Natural killer cell (primary cell): ENCODE data around the gene DNMT1. TPM values are rescaled to one million over a fixed set of nuclear protein-coding genes. Genes with fewer than 3 reads are reported as not detected.

Experiments
- ATAC-seq, 3 donors: fragments of 150-1000 bp in 2 of 3; fragments of 200-7000 bp in 1 of 3; cut with Tn5 transposase; 1 replicate in 1 of 3; 2 replicates in 2 of 3; pipeline ENCODE4 v1.10.0; 2021; ENCODE audit warnings: mild to moderate bottlenecking in 2 of 3, moderate library complexity in 2 of 3
- DNase-seq, 2 donors: peaks; one replicate each; pipeline versions ENCODE4 v3.0.0 to v3.0.0-alpha.2; 2013 to 2021; ENCODE audit warnings: mixed read lengths in 1 of 2
- H3K27ac ChIP-seq: one replicate; pipeline ENCODE4 v1.5.1; 2013; ENCODE audit warnings: mild to moderate bottlenecking, low read length
- H3K27me3 ChIP-seq: one replicate; pipeline ENCODE4 v1.6.1; 2013; ENCODE audit warnings: low read length; ENCODE audit not compliant: control insufficient read depth, insufficient read depth
- H3K36me3 ChIP-seq: one replicate; pipeline ENCODE4 v1.6.1; 2013; ENCODE audit warnings: low read length; ENCODE audit not compliant: control insufficient read depth, insufficient read depth
- H3K4me1 ChIP-seq: one replicate; pipeline ENCODE4 v1.6.1; 2013; ENCODE audit warnings: low read length; ENCODE audit not compliant: control insufficient read depth, insufficient read depth
- H3K4me3 ChIP-seq: one replicate; pipeline ENCODE4 v1.5.1; 2013; ENCODE audit warnings: low read length
- H3K9me3 ChIP-seq: one replicate; pipeline ENCODE4 v1.6.1; 2013; ENCODE audit warnings: low read length; ENCODE audit not compliant: control insufficient read depth, insufficient read depth
- H3K27ac Mint-ChIP-seq, 2 donors: one replicate each; pipeline ENCODE4 v1.8.0; 2022; ENCODE audit warnings: mild to moderate bottlenecking in 2 of 2, mixed read lengths in 2 of 2, moderate library complexity in 1 of 2
- H3K27me3 Mint-ChIP-seq, 2 donors: one replicate each; pipeline ENCODE4 v1.8.0; 2022; ENCODE audit warnings: low read depth in 2 of 2, mixed read lengths in 2 of 2
- H3K36me3 Mint-ChIP-seq: one replicate; pipeline ENCODE4 v1.8.0; 2022; ENCODE audit warnings: mixed read lengths
- H3K4me1 Mint-ChIP-seq, 2 donors: one replicate each; pipeline ENCODE4 v1.8.0; 2022; ENCODE audit warnings: mixed read lengths in 2 of 2
- H3K4me3 Mint-ChIP-seq: one replicate; pipeline ENCODE4 v1.8.0; 2022; ENCODE audit warnings: mild to moderate bottlenecking, moderate library complexity, mixed read lengths
- H3K9me3 Mint-ChIP-seq, 2 donors: one replicate each; pipeline ENCODE4 v1.8.0; 2022; ENCODE audit warnings: mixed read lengths in 2 of 2
- WGBS: methylation state at CpG from one replicate; pipeline ENCODE4 v1.1.7; 2013; ENCODE audit warnings: missing lambda C conversion rate; ENCODE audit not compliant: insufficient coverage; 5-methylcytosine and 5-hydroxymethylcytosine counted together
- intact Hi-C: fragments of 100-400 bp; cut with micrococcal nuclease; formaldehyde crosslinking; loops from one replicate; pipeline ENCODE4 v1.14.2; 2022
- total RNA-seq, 4 donors: library from RNA; stranded (reverse); fragments of 120-200 nt in 1 of 4; gene quantifications; one replicate each; pipeline versions ENCODE4 v1.2.3 to v1.2.4, GENCODE V29; 2013 to 2022
- TF ChIP-seq, protein P1 (sequence below): fragments of 200-600 bp; IDR thresholded peaks from one replicate; pipeline ENCODE4 v1.8.0; 2022; ENCODE audit warnings: antibody characterized with exemption

DNMT1 gene
- total RNA-seq, 3 donors from 2014 or later (not counting 1 experiment from before 2014, with no cell fraction given), result 266 to 323 (median 275) TPM

DNA sequence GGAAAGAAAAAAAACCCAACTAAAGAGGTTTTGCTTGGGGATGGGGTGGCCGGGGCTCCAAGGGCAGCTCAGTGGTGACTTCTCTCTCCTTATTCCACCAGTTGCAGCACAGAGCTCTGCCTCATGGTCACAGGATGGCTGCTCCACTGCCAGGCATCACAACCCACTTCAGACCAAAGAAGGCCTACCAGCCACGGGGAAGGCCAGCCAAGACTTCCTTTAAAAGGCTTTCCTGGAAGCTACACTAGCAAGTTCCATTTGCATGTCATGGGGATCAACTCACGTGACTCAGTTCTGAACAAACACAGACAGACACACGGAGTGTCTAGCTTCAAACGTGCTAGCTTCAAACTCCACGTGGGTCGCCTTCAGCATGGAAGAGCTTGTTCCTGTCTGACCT is 61.8 kb downstream of the DNMT1 start:
- H3K27ac ChIP-seq, result no peak overlapping the region
- 92% methylated on average over 7 of the region's 7 CpGs for WGBS
- intact Hi-C loops, result no loop called here
- H3K4me3 Mint-ChIP-seq, result no peak overlapping the region
- DNase-seq (no peak), ATAC-seq (no peak)
- TF ChIP-seq, protein P1, sequence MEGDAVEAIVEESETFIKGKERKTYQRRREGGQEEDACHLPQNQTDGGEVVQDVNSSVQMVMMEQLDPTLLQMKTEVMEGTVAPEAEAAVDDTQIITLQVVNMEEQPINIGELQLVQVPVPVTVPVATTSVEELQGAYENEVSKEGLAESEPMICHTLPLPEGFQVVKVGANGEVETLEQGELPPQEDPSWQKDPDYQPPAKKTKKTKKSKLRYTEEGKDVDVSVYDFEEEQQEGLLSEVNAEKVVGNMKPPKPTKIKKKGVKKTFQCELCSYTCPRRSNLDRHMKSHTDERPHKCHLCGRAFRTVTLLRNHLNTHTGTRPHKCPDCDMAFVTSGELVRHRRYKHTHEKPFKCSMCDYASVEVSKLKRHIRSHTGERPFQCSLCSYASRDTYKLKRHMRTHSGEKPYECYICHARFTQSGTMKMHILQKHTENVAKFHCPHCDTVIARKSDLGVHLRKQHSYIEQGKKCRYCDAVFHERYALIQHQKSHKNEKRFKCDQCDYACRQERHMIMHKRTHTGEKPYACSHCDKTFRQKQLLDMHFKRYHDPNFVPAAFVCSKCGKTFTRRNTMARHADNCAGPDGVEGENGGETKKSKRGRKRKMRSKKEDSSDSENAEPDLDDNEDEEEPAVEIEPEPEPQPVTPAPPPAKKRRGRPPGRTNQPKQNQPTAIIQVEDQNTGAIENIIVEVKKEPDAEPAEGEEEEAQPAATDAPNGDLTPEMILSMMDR, result no peak
- no peaks in the 10 kb centered on the region for H3K36me3 Mint-ChIP-seq
- H3K9me3 ChIP-seq, result no peaks in the 10 kb centered on the region
- no peak overlapping the region for H3K4me3 ChIP-seq
- no peaks in the 10 kb centered on the region for H3K4me1 ChIP-seq
- H3K27me3 Mint-ChIP-seq, result no peaks in the 10 kb centered on the region
- peak overlapping the region; percentile 57 to 69 for H3K27ac Mint-ChIP-seq
- peaks cover 65% of the 10 kb centered on the region for H3K36me3 ChIP-seq
- no peaks in the 10 kb centered on the region for H3K4me1 Mint-ChIP-seq
- no peaks in the 10 kb centered on the region for H3K9me3 Mint-ChIP-seq
- no peaks in the 10 kb centered on the region for H3K27me3 ChIP-seq

DNA sequence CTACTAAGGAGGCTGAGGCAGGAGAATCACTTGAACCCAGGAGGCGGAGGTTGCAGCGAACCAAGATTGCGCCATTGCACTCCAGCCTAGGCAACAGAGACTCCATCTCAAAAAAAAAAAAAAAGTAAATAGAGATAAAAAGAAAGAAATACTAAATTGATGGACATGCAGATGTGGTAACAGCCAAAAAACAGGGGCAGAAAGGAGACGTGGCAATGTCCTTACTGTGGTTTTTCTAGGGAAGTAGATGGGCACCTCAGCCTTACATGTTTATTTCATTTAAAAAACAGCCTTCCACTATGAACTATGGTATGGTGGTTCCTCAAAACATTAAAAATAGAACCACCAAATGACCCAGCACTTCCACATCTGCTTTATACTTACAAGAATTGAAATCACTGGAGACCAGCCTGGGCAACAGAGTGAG is 68.5 kb downstream of the DNMT1 start:
- ATAC-seq (no peak), DNase-seq (no peak)
- Mint-ChIP-seq H3K36me3 (no peaks in the 10 kb centered on the region), H3K27ac (no peak overlapping the region), H3K9me3 (no peaks in the 10 kb centered on the region), H3K4me3 (no peak overlapping the region), H3K27me3 (no peaks in the 10 kb centered on the region), H3K4me1 (no peaks in the 10 kb centered on the region)
- Histone ChIP-seq H3K27me3 (no peaks in the 10 kb centered on the region), H3K4me1 (peaks cover 6% of the 10 kb centered on the region), H3K36me3 (peaks cover 17% of the 10 kb centered on the region), H3K4me3 (no peak overlapping the region), H3K9me3 (no peaks in the 10 kb centered on the region), H3K27ac (no peak overlapping the region)
- 14% methylated on average over 1 of the region's 4 CpGs for WGBS
- TF ChIP-seq, protein P1, result no peak
- intact Hi-C loops, result no loop called here

DNA sequence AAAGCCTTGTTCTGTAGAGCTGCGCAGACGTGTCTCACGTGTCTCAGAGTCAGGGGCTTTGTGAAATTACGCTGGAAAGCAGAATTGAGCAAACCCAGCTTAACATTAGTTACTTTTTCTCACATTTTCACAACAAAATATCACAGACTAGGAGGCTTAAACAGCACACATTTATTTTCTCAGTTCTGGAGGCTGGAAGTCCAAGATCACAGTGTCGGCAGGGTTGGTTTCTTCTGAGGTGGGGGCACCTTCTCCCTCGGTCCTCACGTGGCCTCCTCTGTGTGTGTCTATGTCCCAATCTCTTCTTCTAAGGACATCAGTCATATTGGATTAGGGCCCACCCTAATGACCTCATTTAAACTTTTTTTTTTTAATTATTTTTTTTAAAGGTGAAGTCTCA is 70.3 kb downstream of the DNMT1 start:
- no peaks in the 10 kb centered on the region for H3K36me3 Mint-ChIP-seq
- no peak overlapping the region for H3K4me3 ChIP-seq
- no peaks in the 10 kb centered on the region for H3K27me3 Mint-ChIP-seq
- peaks cover 10% of the 10 kb centered on the region for H3K4me1 ChIP-seq
- intact Hi-C loops, result no loop called here
- H3K36me3 ChIP-seq, result peaks cover 6% of the 10 kb centered on the region
- H3K27me3 ChIP-seq, result no peaks in the 10 kb centered on the region
- H3K4me1 Mint-ChIP-seq, result peaks cover 0 to 6% of the 10 kb centered on the region in 2 donors
- no peak overlapping the region for H3K27ac ChIP-seq
- no peaks in the 10 kb centered on the region for H3K9me3 Mint-ChIP-seq
- peak overlapping the region in 1 of 2 donors; percentile 60 for H3K27ac Mint-ChIP-seq
- no peaks in the 10 kb centered on the region for H3K9me3 ChIP-seq
- no peak for DNase-seq
- H3K4me3 Mint-ChIP-seq, result no peak overlapping the region
- TF ChIP-seq, protein P1, result no peak
- WGBS, result 97% methylated on average over 7 of the region's 7 CpGs
- no peak for ATAC-seq

DNA sequence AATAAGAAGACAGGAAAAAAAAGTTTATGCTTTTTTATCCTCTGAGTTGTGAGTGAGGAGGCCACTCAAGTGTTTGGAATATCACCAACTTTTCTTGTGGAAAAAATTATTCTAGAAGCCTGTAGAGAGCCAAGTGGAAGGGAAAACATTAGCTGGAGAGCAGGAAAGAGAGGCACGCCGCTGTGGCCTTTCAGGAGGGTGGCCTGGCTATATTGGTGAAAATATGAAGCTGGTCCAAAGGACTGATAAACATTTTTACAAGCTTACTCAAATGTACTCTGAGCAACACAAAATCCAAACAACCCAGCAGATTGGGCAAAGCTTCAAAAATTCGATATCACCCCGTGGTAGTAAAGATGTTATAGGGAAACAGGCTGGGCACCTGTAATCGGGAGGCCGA is 72.7 kb downstream of the DNMT1 start:
- TF ChIP-seq, protein P1, result no peak
- intact Hi-C loops, result no loop called here
- H3K4me1 ChIP-seq, result peaks cover 33% of the 10 kb centered on the region

More for the DNA sequence above, 72.7 kb downstream of the DNMT1 start:
- no peak overlapping the region for H3K4me3 ChIP-seq
- DNase-seq (no peak), ATAC-seq (no peak)
- Mint-ChIP-seq H3K36me3 (no peaks in the 10 kb centered on the region), H3K9me3 (no peaks in the 10 kb centered on the region), H3K27ac (no peak overlapping the region), H3K27me3 (no peaks in the 10 kb centered on the region), H3K4me1 (peaks cover 5 to 16% of the 10 kb centered on the region in 2 donors), H3K4me3 (no peak overlapping the region)
- peaks cover 12% of the 10 kb centered on the region for H3K36me3 ChIP-seq
- H3K27me3 ChIP-seq, result no peaks in the 10 kb centered on the region
- H3K27ac ChIP-seq, result no peak overlapping the region
- WGBS, result 91% methylated on average over 6 of the region's 6 CpGs
- no peaks in the 10 kb centered on the region for H3K9me3 ChIP-seq
